Measurements from ENCODE around the gene CGREF1. TPM values are rescaled to one million over a fixed set of nuclear protein-coding genes. Genes with fewer than 3 reads are reported as not detected.
"Not testable (repeated sequence)": the region's sequence is repeated elsewhere in the genome, so short reads cannot be mapped to it uniquely, and the experiment has no call there.

Gene CGREF1
- total RNA-seq, 1 donor from 2014 or later = 9.0 TPM

- Mint-ChIP-seq H3K4me3 (ENCODE audit: low read depth) (no peak overlapping the region), H3K36me3 (ENCODE audit: low read depth) (no peaks in the 10 kb centered on the region), H3K9me3 (no peaks in the 10 kb centered on the region), H3K27ac (peak overlapping the region; percentile 14), H3K27me3 (ENCODE audit: low read depth) (no peaks in the 10 kb centered on the region), H3K4me1 (ENCODE audit: low read depth) (peaks cover 40% of the 10 kb centered on the region)
- DNase-seq (ENCODE audit: low spot score) = no peak
- intact Hi-C loops (cut with micrococcal nuclease) = loop anchor here (5.0 to 10.0 kb wide), 2 partner anchors 115 to 293 kb away; partner anchors contain the start of genes EIF2B4 and SNX17
Observed at GRCh38 chr2:27079233-27080139, 39.4 kb downstream of the CGREF1 start.

- no peak within 1 kb of the TSS for H3K4me3 Mint-ChIP-seq (ENCODE audit: low read depth)
- H3K27ac Mint-ChIP-seq = no peak within 1 kb of the TSS
- H3K27me3 Mint-ChIP-seq (ENCODE audit: low read depth) = no peaks in the 10 kb centered on the region
- DNase-seq (ENCODE audit: low spot score) = no peak
- H3K4me1 Mint-ChIP-seq (ENCODE audit: low read depth) = peaks cover 43% of the 10 kb centered on the region
- no peaks in the 10 kb centered on the region for H3K36me3 Mint-ChIP-seq (ENCODE audit: low read depth)
- intact Hi-C loops (cut with micrococcal nuclease) = no loop called here
- H3K9me3 Mint-ChIP-seq = no peaks in the 10 kb centered on the region
Observed at GRCh38 chr2:27078267-27079194, 40.4 kb downstream of the CGREF1 start, which contains the start of gene EMILIN1. Gene EMILIN1, plus strand, starts transcription at chr2:27078615. Its CDS starts 451 bp downstream, at chr2:27079066.

DNA sequence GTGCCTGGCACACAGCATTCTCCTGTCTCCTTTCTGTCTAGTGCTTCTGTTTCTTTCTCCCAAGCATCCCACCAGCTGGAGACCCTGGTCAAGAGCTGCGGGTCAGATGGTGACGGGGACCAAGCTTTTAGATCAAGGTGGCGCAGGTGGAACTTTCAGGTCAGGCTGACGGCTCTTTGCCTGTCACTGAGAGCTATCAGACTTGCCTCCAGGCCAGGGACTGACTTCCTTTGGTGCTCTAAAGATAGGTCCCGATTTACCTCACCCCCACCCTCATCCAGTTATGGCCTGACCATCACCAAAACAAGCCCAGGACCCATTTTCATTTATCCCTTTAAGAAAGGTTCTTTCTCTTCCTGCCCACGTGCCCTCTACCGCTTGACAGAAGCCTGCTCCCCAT lies 41.7 kb downstream of the CGREF1 start:
- H3K36me3 Mint-ChIP-seq (ENCODE audit: low read depth) = no peaks in the 10 kb centered on the region
- no peak for DNase-seq (ENCODE audit: low spot score)
- no peak overlapping the region for H3K27ac Mint-ChIP-seq
- no peaks in the 10 kb centered on the region for H3K27me3 Mint-ChIP-seq (ENCODE audit: low read depth)
- no peaks in the 10 kb centered on the region for H3K9me3 Mint-ChIP-seq
- intact Hi-C loops (cut with micrococcal nuclease) = no loop called here
- peaks cover 52% of the 10 kb centered on the region for H3K4me1 Mint-ChIP-seq (ENCODE audit: low read depth)
- no peak overlapping the region for H3K4me3 Mint-ChIP-seq (ENCODE audit: low read depth)

DNA sequence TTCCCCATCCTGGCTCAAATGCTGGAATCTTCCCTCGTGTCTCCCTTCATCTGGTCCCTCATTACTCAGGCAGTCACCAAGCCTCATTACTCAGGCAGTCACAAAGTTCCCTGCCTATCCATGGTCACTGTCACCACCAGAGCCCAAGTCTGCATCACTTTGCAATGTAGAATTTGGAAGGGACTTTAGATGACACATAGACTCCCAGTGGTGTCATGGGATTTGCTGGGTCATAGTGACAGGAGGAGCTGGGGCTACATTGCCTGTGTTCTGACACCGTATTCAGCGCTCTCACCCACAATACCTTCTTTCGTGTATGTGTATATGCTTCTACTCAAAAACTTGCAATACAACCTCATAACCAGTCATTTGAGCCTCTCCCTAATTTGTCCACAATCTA lies 42.6 kb downstream of the CGREF1 start:
- H3K9me3 Mint-ChIP-seq = no peaks in the 10 kb centered on the region
- H3K27me3 Mint-ChIP-seq (ENCODE audit: low read depth) = no peaks in the 10 kb centered on the region
- no peak overlapping the region for H3K4me3 Mint-ChIP-seq (ENCODE audit: low read depth)
- peaks cover 50% of the 10 kb centered on the region for H3K4me1 Mint-ChIP-seq (ENCODE audit: low read depth)
- peak overlapping the region; percentile 73 for H3K27ac Mint-ChIP-seq
- DNase-seq (ENCODE audit: low spot score) = no peak
- intact Hi-C loops (cut with micrococcal nuclease) = no loop called here
- H3K36me3 Mint-ChIP-seq (ENCODE audit: low read depth) = no peaks in the 10 kb centered on the region

- Mint-ChIP-seq H3K27ac (peak overlapping the region; percentile 80), H3K4me1 (ENCODE audit: low read depth) (peaks cover 45% of the 10 kb centered on the region)
- intact Hi-C loops (cut with micrococcal nuclease); H3K9me3 Mint-ChIP-seq; H3K4me3 Mint-ChIP-seq (ENCODE audit: low read depth); H3K27me3 Mint-ChIP-seq (ENCODE audit: low read depth); DNase-seq (ENCODE audit: low spot score); H3K36me3 Mint-ChIP-seq (ENCODE audit: low read depth): not testable (repeated sequence)
Observed at GRCh38 chr2:27075566-27075871, 43.4 kb downstream of the CGREF1 start.

- DNase-seq (ENCODE audit: low spot score) = no peak
- Mint-ChIP-seq H3K27me3 (ENCODE audit: low read depth) (no peaks in the 10 kb centered on the region), H3K4me1 (ENCODE audit: low read depth) (peaks cover 46% of the 10 kb centered on the region), H3K27ac (peak overlapping the region; percentile 80), H3K4me3 (ENCODE audit: low read depth) (no peak overlapping the region), H3K9me3 (no peaks in the 10 kb centered on the region), H3K36me3 (ENCODE audit: low read depth) (peaks cover 10% of the 10 kb centered on the region)
- intact Hi-C loops (cut with micrococcal nuclease) = no loop called here
Observed at GRCh38 chr2:27074738-27075565, 44.0 kb downstream of the CGREF1 start.

DNA sequence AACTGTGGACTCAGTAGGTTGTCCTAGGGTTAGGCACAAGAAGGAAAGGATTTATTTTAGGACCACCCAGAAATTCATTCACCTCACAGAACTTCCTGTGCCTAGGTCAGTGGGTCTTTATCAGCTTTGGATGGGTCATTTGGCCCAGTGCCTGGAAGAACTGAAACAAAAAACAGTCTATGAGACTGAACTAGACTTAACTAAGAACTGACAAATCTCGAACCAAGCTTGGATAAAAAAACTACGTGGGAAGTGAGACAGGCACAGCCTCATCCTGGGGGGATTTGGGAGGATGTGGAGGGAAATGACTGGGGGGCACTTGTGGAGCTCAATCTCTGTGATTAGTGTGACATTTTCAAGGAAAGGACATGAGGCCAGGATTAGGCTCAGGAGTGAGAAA lies 45.1 kb downstream of the CGREF1 start:
- Mint-ChIP-seq H3K4me1 (ENCODE audit: low read depth) (peaks cover 56% of the 10 kb centered on the region), H3K4me3 (ENCODE audit: low read depth) (no peak overlapping the region), H3K9me3 (no peaks in the 10 kb centered on the region), H3K27ac (peak overlapping the region; percentile 27), H3K36me3 (ENCODE audit: low read depth) (peaks cover 21% of the 10 kb centered on the region), H3K27me3 (ENCODE audit: low read depth) (no peaks in the 10 kb centered on the region)
- DNase-seq (ENCODE audit: low spot score) = no peak
- intact Hi-C loops (cut with micrococcal nuclease) = no loop called here

GRCh38 chr2:27072920-27073319 lies 46.0 kb downstream of the CGREF1 start:
- Mint-ChIP-seq H3K27ac (peak overlapping the region; percentile 70), H3K9me3 (no peaks in the 10 kb centered on the region), H3K4me1 (ENCODE audit: low read depth) (peaks cover 56% of the 10 kb centered on the region), H3K27me3 (ENCODE audit: low read depth) (no peaks in the 10 kb centered on the region), H3K36me3 (ENCODE audit: low read depth) (peaks cover 30% of the 10 kb centered on the region), H3K4me3 (ENCODE audit: low read depth) (peak overlapping the region; percentile 73)
- DNase-seq (ENCODE audit: low spot score) = no peak
- intact Hi-C loops (cut with micrococcal nuclease) = no loop called here

- peaks cover 54% of the 10 kb centered on the region for H3K4me1 Mint-ChIP-seq (ENCODE audit: low read depth)
- peak overlapping the region; percentile 70 for H3K27ac Mint-ChIP-seq
- H3K36me3 Mint-ChIP-seq (ENCODE audit: low read depth) = peaks cover 37% of the 10 kb centered on the region
- H3K9me3 Mint-ChIP-seq = no peaks in the 10 kb centered on the region
- H3K4me3 Mint-ChIP-seq (ENCODE audit: low read depth) = peak overlapping the region; percentile 73
- DNase-seq (ENCODE audit: low spot score) = no peak
- no peaks in the 10 kb centered on the region for H3K27me3 Mint-ChIP-seq (ENCODE audit: low read depth)
- intact Hi-C loops (cut with micrococcal nuclease) = loop anchor here (1.0 kb wide), 3 partner anchors 9 to 22 kb away; partner anchors contain the start of gene KHK
Observed at GRCh38 chr2:27071990-27072830, 46.7 kb downstream of the CGREF1 start.

DNA sequence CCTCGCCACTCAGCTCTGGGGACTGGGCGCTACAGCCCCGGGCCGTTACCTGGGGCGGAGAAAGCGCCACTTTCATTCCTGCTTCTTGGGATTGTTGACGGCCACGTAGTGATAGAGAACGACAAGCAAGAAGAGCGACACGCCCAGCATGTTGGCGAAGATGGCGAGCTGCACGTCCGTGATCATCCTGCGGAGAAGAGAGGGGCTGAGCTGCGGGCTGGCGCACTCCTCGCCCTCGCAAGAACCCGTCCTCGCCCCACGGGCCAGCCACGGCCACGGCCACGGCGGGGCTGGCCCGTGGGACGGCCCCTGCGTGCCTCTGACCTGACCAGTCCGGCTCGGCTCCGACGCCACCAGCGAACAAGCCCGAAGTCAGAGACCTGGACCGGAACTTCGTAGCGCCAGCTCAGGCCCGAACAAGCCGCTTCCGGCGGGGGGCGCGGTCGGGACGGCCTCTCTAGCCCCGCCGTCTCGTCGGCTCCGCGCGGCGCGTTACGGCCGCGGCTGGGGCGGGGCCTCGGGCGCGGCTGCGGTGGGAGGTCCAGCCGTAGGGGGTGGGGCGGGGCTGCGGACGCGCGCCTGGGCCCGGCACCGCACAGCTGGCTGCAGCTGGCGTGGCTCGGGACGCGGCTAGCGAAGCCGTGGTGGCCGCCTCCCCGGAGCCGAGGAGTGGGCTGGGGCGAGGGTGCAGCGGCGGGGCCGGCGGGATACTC lies 47.5 kb downstream of the CGREF1 start, which contains the start of gene OST4:
OST4 (minus strand) TSS at position 378 of the 713 bp plus-strand sequence.
- H3K36me3 Mint-ChIP-seq (ENCODE audit: low read depth) = peaks cover 38% of the 10 kb centered on the region

More for the DNA sequence above, 47.5 kb downstream of the CGREF1 start, which contains the start of gene OST4:
- DNase-seq (ENCODE audit: low spot score) = peak; percentile 89
- H3K27me3 Mint-ChIP-seq (ENCODE audit: low read depth) = no peaks in the 10 kb centered on the region
- H3K4me3 Mint-ChIP-seq (ENCODE audit: low read depth) = peak within 1 kb of the TSS; percentile 98
- intact Hi-C loops (cut with micrococcal nuclease) = loop anchor here (1.0 kb wide), 3 partner anchors 10 to 21 kb away; partner anchors contain the start of gene KHK
- H3K27ac Mint-ChIP-seq = peak within 1 kb of the TSS; percentile 90
- H3K9me3 Mint-ChIP-seq = no peaks in the 10 kb centered on the region
- H3K4me1 Mint-ChIP-seq (ENCODE audit: low read depth) = peaks cover 49% of the 10 kb centered on the region
